PFSK-1 (cell line): Measurements from ENCODE around the gene GFOD1.

Experiments
- FOXP2 ChIP-seq: optimal IDR thresholded peaks from 2 replicates; pipeline ENCODE3; 2011; ENCODE audit warnings: borderline replicate concordance, control low read depth, inconsistent platforms; ENCODE audit not compliant: insufficient read depth; ENCODE audit errors: extremely low read length, extremely low read depth
- POLR2AphosphoS5 ChIP-seq: IDR thresholded peaks from 2 replicates; pipeline ENCODE4 v1.6.1; 2012; ENCODE audit warnings: low read depth, mild to moderate bottlenecking, control low read depth, low read length, moderate library complexity
- SIN3A ChIP-seq: IDR thresholded peaks from 2 replicates; pipeline ENCODE4 v1.6.1; 2012; ENCODE audit warnings: mild to moderate bottlenecking, low read length, moderate library complexity, borderline replicate concordance; ENCODE audit not compliant: insufficient read depth
- TAF1 ChIP-seq: IDR thresholded peaks from 2 replicates; pipeline ENCODE4 v1.6.1; 2012; ENCODE audit warnings: low read length, control low read depth, borderline replicate concordance; ENCODE audit not compliant: insufficient read depth
- TF ChIP-seq, protein P1 (sequence below), 2 experiments: IDR thresholded peaks; 2 replicates each; pipeline versions ENCODE4 v1.6.1 to v1.8.0; 2011 to 2012; ENCODE audit warnings: low read depth in 2 of 2, low read length in 2 of 2, control low read depth in 1 of 2, inconsistent platforms in 1 of 2, mild to moderate bottlenecking in 1 of 2, moderate library complexity in 1 of 2; ENCODE audit not compliant: insufficient read depth in 1 of 2

GRCh38 chr6:13355043-13355945 is 132.1 kb downstream of the GFOD1 start:
- TF ChIP-seq, protein P1, sequence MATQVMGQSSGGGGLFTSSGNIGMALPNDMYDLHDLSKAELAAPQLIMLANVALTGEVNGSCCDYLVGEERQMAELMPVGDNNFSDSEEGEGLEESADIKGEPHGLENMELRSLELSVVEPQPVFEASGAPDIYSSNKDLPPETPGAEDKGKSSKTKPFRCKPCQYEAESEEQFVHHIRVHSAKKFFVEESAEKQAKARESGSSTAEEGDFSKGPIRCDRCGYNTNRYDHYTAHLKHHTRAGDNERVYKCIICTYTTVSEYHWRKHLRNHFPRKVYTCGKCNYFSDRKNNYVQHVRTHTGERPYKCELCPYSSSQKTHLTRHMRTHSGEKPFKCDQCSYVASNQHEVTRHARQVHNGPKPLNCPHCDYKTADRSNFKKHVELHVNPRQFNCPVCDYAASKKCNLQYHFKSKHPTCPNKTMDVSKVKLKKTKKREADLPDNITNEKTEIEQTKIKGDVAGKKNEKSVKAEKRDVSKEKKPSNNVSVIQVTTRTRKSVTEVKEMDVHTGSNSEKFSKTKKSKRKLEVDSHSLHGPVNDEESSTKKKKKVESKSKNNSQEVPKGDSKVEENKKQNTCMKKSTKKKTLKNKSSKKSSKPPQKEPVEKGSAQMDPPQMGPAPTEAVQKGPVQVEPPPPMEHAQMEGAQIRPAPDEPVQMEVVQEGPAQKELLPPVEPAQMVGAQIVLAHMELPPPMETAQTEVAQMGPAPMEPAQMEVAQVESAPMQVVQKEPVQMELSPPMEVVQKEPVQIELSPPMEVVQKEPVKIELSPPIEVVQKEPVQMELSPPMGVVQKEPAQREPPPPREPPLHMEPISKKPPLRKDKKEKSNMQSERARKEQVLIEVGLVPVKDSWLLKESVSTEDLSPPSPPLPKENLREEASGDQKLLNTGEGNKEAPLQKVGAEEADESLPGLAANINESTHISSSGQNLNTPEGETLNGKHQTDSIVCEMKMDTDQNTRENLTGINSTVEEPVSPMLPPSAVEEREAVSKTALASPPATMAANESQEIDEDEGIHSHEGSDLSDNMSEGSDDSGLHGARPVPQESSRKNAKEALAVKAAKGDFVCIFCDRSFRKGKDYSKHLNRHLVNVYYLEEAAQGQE (IDR thresholded peaks at IDR 0.05; ENCODE audit: insufficient read depth in 1 of 2, low read depth in 2 of 2, low read length in 2 of 2), result no peak
- TF ChIP-seq TAF1 (no peak), SIN3A (no peak), POLR2AphosphoS5 (no peak), FOXP2 (no peak)
